NB4 (cell line): Measurements from ENCODE around the gene ISG15.

Source experiments
- CTCF ChIP-seq: IDR thresholded peaks from one replicate; pipeline ENCODE4 v1.5.1; 2012; ENCODE audit warnings: low read depth, low read length
- MAX ChIP-seq: IDR thresholded peaks from 2 replicates; pipeline ENCODE4 v1.6.1; 2011; ENCODE audit warnings: low read depth, low read length
- MYC ChIP-seq: IDR thresholded peaks from 2 replicates; pipeline ENCODE4 v1.6.1; 2011; ENCODE audit warnings: low read depth, low read length
- POLR2A ChIP-seq: IDR thresholded peaks from 2 replicates; pipeline ENCODE4 v1.6.1; 2011; ENCODE audit warnings: mild to moderate bottlenecking; ENCODE audit not compliant: insufficient read length; ENCODE audit errors: extremely low read depth

- no peak for TF ChIP-seq CTCF
- no peak for TF ChIP-seq POLR2A
- TF ChIP-seq MAX: peak; percentile 79
- peak; percentile 38; the same call in 1 of the 2 replicates for TF ChIP-seq MYC
Observed at GRCh38 chr1:1000357-1001056, 12.8 kb upstream of the ISG15 start.
